Parathyroid adenoma (tissue), 2 donors: ENCODE measurements around the gene NUP42.

ENCODE experiments used
- H2AFZ ChIP-seq: fragments of 300-600 bp; sonication (generic); one replicate; pipeline ENCODE4 v1.7.0; 2017; ENCODE audit warnings: antibody characterized with exemption, mild to moderate bottlenecking
- H3K27ac ChIP-seq: fragments of 300-600 bp; sonication (generic); one replicate; pipeline ENCODE4 v1.7.0; 2017
- H3K27me3 ChIP-seq: fragments of 300-600 bp; sonication (generic); one replicate; pipeline ENCODE4 v1.7.0; 2017; ENCODE audit warnings: low read length; ENCODE audit not compliant: control insufficient read depth, insufficient read depth
- H3K36me3 ChIP-seq: fragments of 300-600 bp; sonication (generic); one replicate; pipeline ENCODE4 v1.7.0; 2017; ENCODE audit warnings: low read length; ENCODE audit not compliant: control insufficient read depth, insufficient read depth
- H3K4me1 ChIP-seq: fragments of 300-600 bp; sonication (generic); one replicate; pipeline ENCODE4 v1.7.0; 2017; ENCODE audit warnings: control low read depth
- H3K4me2 ChIP-seq: fragments of 300-600 bp; sonication (generic); one replicate; pipeline ENCODE4 v1.7.0; 2017; ENCODE audit warnings: low read length
- H3K4me3 ChIP-seq: fragments of 300-600 bp; sonication (generic); one replicate; pipeline ENCODE4 v1.7.0; 2017; ENCODE audit warnings: low read depth, low read length
- H3K79me2 ChIP-seq: fragments of 300-600 bp; sonication (generic); one replicate; pipeline ENCODE4 v1.7.0; 2017; ENCODE audit warnings: control low read depth
- H3K9ac ChIP-seq: fragments of 300-600 bp; sonication (generic); one replicate; pipeline ENCODE4 v1.7.0; 2017; ENCODE audit warnings: mild to moderate bottlenecking
- H3K9me3 ChIP-seq: fragments of 300-600 bp; sonication (generic); one replicate; pipeline ENCODE4 v1.7.0; 2017; ENCODE audit warnings: low read length; ENCODE audit not compliant: control insufficient read depth
- CTCF ChIP-seq: fragments of 300-600 bp; sonication (generic); IDR thresholded peaks from one replicate; pipeline ENCODE4 v1.7.0; 2017; ENCODE audit warnings: antibody characterized with exemption, mild to moderate bottlenecking
- donor health status: primary hyperparathyroidism.

NUP42 gene

GRCh38 chr7:23181684-23182553 is at the start of gene NUP42:
Gene NUP42 (plus strand): TSS chr7:23182048. CDS start chr7:23182086, 38 bp downstream.
- H3K4me2 ChIP-seq, result peak within 1 kb of the TSS; percentile 83
- H3K27ac ChIP-seq, result peak within 1 kb of the TSS; percentile 89
- no peaks in the 10 kb centered on the region for H3K36me3 ChIP-seq
- no peaks in the 10 kb centered on the region for H3K9me3 ChIP-seq
- no peaks in the 10 kb centered on the region for H3K27me3 ChIP-seq
- TF ChIP-seq CTCF, result no peak
- peaks cover 4% of the 10 kb centered on the region for H3K79me2 ChIP-seq
- no peaks in the 10 kb centered on the region for H3K4me1 ChIP-seq
- H3K4me3 ChIP-seq, result peak within 1 kb of the TSS; percentile 87
- H3K9ac ChIP-seq, result peak within 1 kb of the TSS; percentile 73
- peak within 1 kb of the TSS; percentile 96 for H2AFZ ChIP-seq

- no peak overlapping the region for H3K9ac ChIP-seq
- H3K27me3 ChIP-seq, result no peaks in the 10 kb centered on the region
- H3K9me3 ChIP-seq, result no peaks in the 10 kb centered on the region
- H3K4me3 ChIP-seq, result no peak overlapping the region
- H3K4me2 ChIP-seq, result no peak overlapping the region
- no peaks in the 10 kb centered on the region for H3K79me2 ChIP-seq
- no peak for TF ChIP-seq CTCF
- H3K27ac ChIP-seq, result no peak overlapping the region
- H3K36me3 ChIP-seq, result no peaks in the 10 kb centered on the region
- H2AFZ ChIP-seq, result no peak overlapping the region
- H3K4me1 ChIP-seq, result no peaks in the 10 kb centered on the region
Measured at GRCh38 chr7:23133797-23134196, 48.1 kb upstream of the NUP42 start.

GRCh38 chr7:23135755-23136154 is 46.1 kb upstream of the NUP42 start:
- H3K27me3 ChIP-seq, result no peaks in the 10 kb centered on the region
- no peak overlapping the region for H3K27ac ChIP-seq

GRCh38 chr7:23136216-23136615 is 45.6 kb upstream of the NUP42 start:
- TF ChIP-seq CTCF, result no peak
- Histone ChIP-seq H3K4me3 (no peak overlapping the region), H3K9me3 (no peaks in the 10 kb centered on the region), H3K36me3 (no peaks in the 10 kb centered on the region), H3K27ac (no peak overlapping the region), H3K9ac (no peak overlapping the region), H3K4me2 (no peak overlapping the region), H3K79me2 (no peaks in the 10 kb centered on the region), H3K27me3 (no peaks in the 10 kb centered on the region), H2AFZ (no peak overlapping the region), H3K4me1 (no peaks in the 10 kb centered on the region)

More at GRCh38 chr7:23135755-23136154, 46.1 kb upstream of the NUP42 start:
- no peak overlapping the region for H3K9ac ChIP-seq
- H3K4me2 ChIP-seq, result no peak overlapping the region
- no peaks in the 10 kb centered on the region for H3K36me3 ChIP-seq
- no peaks in the 10 kb centered on the region for H3K9me3 ChIP-seq
- H3K4me3 ChIP-seq, result no peak overlapping the region
- H3K4me1 ChIP-seq, result no peaks in the 10 kb centered on the region
- no peak overlapping the region for H2AFZ ChIP-seq
- H3K79me2 ChIP-seq, result no peaks in the 10 kb centered on the region
- no peak for TF ChIP-seq CTCF

GRCh38 chr7:23157679-23158078 is 24.2 kb upstream of the NUP42 start:
- H3K27me3 ChIP-seq, result no peaks in the 10 kb centered on the region
- no peak overlapping the region for H3K4me2 ChIP-seq
- H2AFZ ChIP-seq, result no peak overlapping the region
- no peak for TF ChIP-seq CTCF
- H3K27ac ChIP-seq, result no peak overlapping the region
- no peaks in the 10 kb centered on the region for H3K4me1 ChIP-seq
- H3K9me3 ChIP-seq, result no peaks in the 10 kb centered on the region
- no peak overlapping the region for H3K4me3 ChIP-seq
- H3K79me2 ChIP-seq, result no peaks in the 10 kb centered on the region
- H3K9ac ChIP-seq, result no peak overlapping the region
- no peaks in the 10 kb centered on the region for H3K36me3 ChIP-seq
